ENCODE data around the gene FAAP20.

DNA sequence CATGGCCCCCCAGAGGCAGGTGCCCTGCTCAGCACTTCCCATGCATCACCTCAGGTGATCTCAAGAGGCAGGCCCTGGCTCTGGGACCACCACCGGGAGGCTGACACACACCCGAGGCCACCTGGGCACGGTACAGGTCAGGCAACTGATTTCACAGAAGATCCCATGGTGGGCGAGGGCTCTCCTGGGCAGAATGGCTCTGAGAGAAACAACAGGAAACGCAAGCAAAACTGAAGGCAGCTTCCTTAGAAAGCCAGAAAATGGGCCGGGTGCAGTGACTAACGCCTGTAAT is 22.1 kb upstream of the FAAP20 start:
- no peak for TF ChIP-seq RAD21 (IDR thresholded peaks at IDR 0.05 in 1 of 2, conservative IDR thresholded peaks at IDR 0.05 in 1 of 2; ENCODE audit: low read depth in 2 of 2, low read length in 2 of 2)
- no peak for TF ChIP-seq POLR2A (IDR thresholded peaks at IDR 0.05; ENCODE audit: control extremely low read depth in 1 of 2, low read depth in 2 of 2, low read length in 2 of 2)
- TF ChIP-seq POLR2AphosphoS5 (IDR thresholded peaks at IDR 0.05; ENCODE audit: low read depth, low read length): no peak
- TF ChIP-seq SIN3A (conservative IDR thresholded peaks at IDR 0.05 in 1 of 2, IDR thresholded peaks at IDR 0.05 in 1 of 2; ENCODE audit: low read depth in 1 of 2, low read length in 2 of 2): no peak
- no peak for TF ChIP-seq EP300 (IDR thresholded peaks at IDR 0.05; ENCODE audit: borderline replicate concordance in 1 of 2, low read depth in 2 of 2, low read length in 2 of 2)
- TF ChIP-seq, protein P1, sequence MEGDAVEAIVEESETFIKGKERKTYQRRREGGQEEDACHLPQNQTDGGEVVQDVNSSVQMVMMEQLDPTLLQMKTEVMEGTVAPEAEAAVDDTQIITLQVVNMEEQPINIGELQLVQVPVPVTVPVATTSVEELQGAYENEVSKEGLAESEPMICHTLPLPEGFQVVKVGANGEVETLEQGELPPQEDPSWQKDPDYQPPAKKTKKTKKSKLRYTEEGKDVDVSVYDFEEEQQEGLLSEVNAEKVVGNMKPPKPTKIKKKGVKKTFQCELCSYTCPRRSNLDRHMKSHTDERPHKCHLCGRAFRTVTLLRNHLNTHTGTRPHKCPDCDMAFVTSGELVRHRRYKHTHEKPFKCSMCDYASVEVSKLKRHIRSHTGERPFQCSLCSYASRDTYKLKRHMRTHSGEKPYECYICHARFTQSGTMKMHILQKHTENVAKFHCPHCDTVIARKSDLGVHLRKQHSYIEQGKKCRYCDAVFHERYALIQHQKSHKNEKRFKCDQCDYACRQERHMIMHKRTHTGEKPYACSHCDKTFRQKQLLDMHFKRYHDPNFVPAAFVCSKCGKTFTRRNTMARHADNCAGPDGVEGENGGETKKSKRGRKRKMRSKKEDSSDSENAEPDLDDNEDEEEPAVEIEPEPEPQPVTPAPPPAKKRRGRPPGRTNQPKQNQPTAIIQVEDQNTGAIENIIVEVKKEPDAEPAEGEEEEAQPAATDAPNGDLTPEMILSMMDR (IDR thresholded peaks at IDR 0.05; ENCODE audit: control extremely low read depth in 1 of 3, insufficient read depth in 1 of 3, low read depth in 1 of 3, low read length in 3 of 3): no peak
- TF ChIP-seq GABPA (IDR thresholded peaks at IDR 0.05; ENCODE audit: borderline replicate concordance, insufficient read depth, low read length): no peak
- TF ChIP-seq EZH2 (IDR thresholded peaks at IDR 0.05; ENCODE audit: low read depth, low read length, severe bottlenecking): no peak
- no peak for TF ChIP-seq JUND (IDR thresholded peaks at IDR 0.05; ENCODE audit: low read length)
- no peak for TF ChIP-seq HDAC2 (IDR thresholded peaks at IDR 0.05; ENCODE audit: borderline replicate concordance in 1 of 2, low read depth in 2 of 2, low read length in 2 of 2)
- no peak for TF ChIP-seq RFX5 (IDR thresholded peaks at IDR 0.05; ENCODE audit: borderline replicate concordance, low read depth, low read length)

Measured in H1 (cell line).